Suprapubic skin (tissue), 4 donors: ENCODE results near the gene PTPRJ. TPM values are rescaled to one million over a fixed set of nuclear protein-coding genes. Genes with fewer than 3 reads are reported as not detected.

ENCODE experiments used
- DNase-seq, 2 donors: peaks; one replicate each; pipeline ENCODE4 v3.0.0-alpha.2; 2019; ENCODE audit warnings: low spot score in 2 of 2
- H3K27ac ChIP-seq: fragments of 200-600 bp; sonication (generic); one replicate; pipeline ENCODE4 v1.5.1; 2019
- H3K27me3 ChIP-seq: fragments of 200-600 bp; sonication (generic); one replicate; pipeline ENCODE4 v1.5.1; 2019
- H3K36me3 ChIP-seq: fragments of 200-600 bp; sonication (generic); one replicate; pipeline ENCODE4 v1.5.1; 2019
- H3K4me1 ChIP-seq: fragments of 200-600 bp; sonication (generic); one replicate; pipeline ENCODE4 v1.5.1; 2019
- H3K4me3 ChIP-seq: fragments of 200-600 bp; sonication (generic); one replicate; pipeline ENCODE4 v1.5.1; 2019; ENCODE audit warnings: mild to moderate bottlenecking
- H3K9me3 ChIP-seq: fragments of 200-600 bp; sonication (generic); one replicate; pipeline ENCODE4 v1.5.1; 2019
- CTCF ChIP-seq, 2 donors: fragments of 200-600 bp in 1 of 2; fragments of 450-650 bp in 1 of 2; sonication (generic) in 1 of 2; IDR thresholded peaks; one replicate each; pipeline ENCODE4 v1.5.1; 2016 to 2019; ENCODE audit warnings: antibody characterized with exemption in 2 of 2, mild to moderate bottlenecking in 1 of 2, moderate library complexity in 1 of 2
- EP300 ChIP-seq: sonication (generic); formaldehyde crosslinking; IDR thresholded peaks from one replicate; pipeline ENCODE4 v1.6.1; 2017; ENCODE audit warnings: antibody characterized with exemption
- POLR2A ChIP-seq, 2 donors: fragments of 450-650 bp; IDR thresholded peaks; one replicate each; pipeline ENCODE4 v1.6.1; 2017; ENCODE audit warnings: antibody characterized with exemption in 2 of 2, mild to moderate bottlenecking in 2 of 2, moderate library complexity in 2 of 2
- POLR2AphosphoS5 ChIP-seq, 3 donors: sonication (generic); formaldehyde crosslinking; IDR thresholded peaks; one replicate each; pipeline ENCODE4 v1.6.1; 2017; ENCODE audit warnings: antibody characterized with exemption in 3 of 3
- WGBS: methylation state at CpG from one replicate; pipeline ENCODE4 v1.1.5; 2018; 5-methylcytosine and 5-hydroxymethylcytosine counted together
- total RNA-seq, 4 donors: library from RNA; depleted of rRNA; stranded (reverse); fragments of >200 nt; gene quantifications; one replicate each; pipeline ENCODE4 v1.1.0, GENCODE V29; 2016

The PTPRJ gene
- total RNA-seq, 4 donors from 2014 or later = 4.0 to 15.5 (median 13.1) TPM

- Histone ChIP-seq H3K36me3 (no peaks in the 10 kb centered on the region), H3K9me3 (no peaks in the 10 kb centered on the region), H3K27ac (no peak overlapping the region), H3K4me3 (no peak overlapping the region), H3K27me3 (no peaks in the 10 kb centered on the region), H3K4me1 (no peaks in the 10 kb centered on the region)
- 75% methylated on average over 3 of the region's 3 CpGs for WGBS
- no peak for DNase-seq
- TF ChIP-seq POLR2A (IDR thresholded peaks at IDR 0.05) (no peak), EP300 (no peak), POLR2AphosphoS5 (IDR thresholded peaks at IDR 0.05) (no peak), CTCF (IDR thresholded peaks at IDR 0.05) (no peak)
Measured at GRCh38 chr11:48074425-48075181, 94.2 kb downstream of the PTPRJ start.

GRCh38 chr11:48075637-48076036 is 95.3 kb downstream of the PTPRJ start:
- no peaks in the 10 kb centered on the region for H3K36me3 ChIP-seq
- no peak for DNase-seq
- H3K27me3 ChIP-seq = no peaks in the 10 kb centered on the region
- no peak for TF ChIP-seq POLR2A (IDR thresholded peaks at IDR 0.05)
- TF ChIP-seq EP300 = no peak
- TF ChIP-seq POLR2AphosphoS5 (IDR thresholded peaks at IDR 0.05) = no peak
- TF ChIP-seq CTCF (IDR thresholded peaks at IDR 0.05) = no peak
- no peaks in the 10 kb centered on the region for H3K9me3 ChIP-seq
- H3K4me3 ChIP-seq = no peak overlapping the region
- H3K4me1 ChIP-seq = peaks cover 5% of the 10 kb centered on the region
- H3K27ac ChIP-seq = no peak overlapping the region
- WGBS = 96% methylated on average over 7 of the region's 7 CpGs

- no peaks in the 10 kb centered on the region for H3K9me3 ChIP-seq
- peaks cover 14% of the 10 kb centered on the region for H3K4me1 ChIP-seq
- H3K27me3 ChIP-seq = no peaks in the 10 kb centered on the region
- H3K27ac ChIP-seq = no peak overlapping the region
- H3K4me3 ChIP-seq = no peak overlapping the region
- DNase-seq = no peak
- TF ChIP-seq EP300 = no peak
- no peak for TF ChIP-seq POLR2AphosphoS5 (IDR thresholded peaks at IDR 0.05)
- 86% methylated on average over 6 of the region's 6 CpGs for WGBS
- no peaks in the 10 kb centered on the region for H3K36me3 ChIP-seq
Measured at GRCh38 chr11:48077251-48077650, 96.9 kb downstream of the PTPRJ start.

DNA sequence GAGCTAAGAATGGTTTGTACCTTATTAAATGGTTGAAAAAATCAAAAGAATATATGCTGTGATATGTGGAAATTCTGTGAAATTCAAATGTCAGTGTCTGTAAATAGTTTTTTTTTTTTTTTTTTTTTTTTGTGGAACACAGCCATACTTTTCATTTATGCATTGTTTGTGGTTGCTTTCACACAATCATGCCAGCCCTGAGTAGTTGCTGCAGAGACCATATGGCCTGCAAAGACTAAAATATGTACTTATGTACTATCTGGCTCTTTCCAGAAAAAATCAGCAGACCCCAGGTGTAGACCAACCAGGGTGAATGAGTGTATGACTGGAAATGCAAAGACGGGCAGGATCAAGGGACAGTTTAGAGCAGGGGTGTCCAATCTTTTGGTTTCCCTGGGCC is 98.3 kb downstream of the PTPRJ start:
- WGBS = 100% methylated on average over 1 of the region's 1 CpG
- H3K9me3 ChIP-seq = no peaks in the 10 kb centered on the region

DNA sequence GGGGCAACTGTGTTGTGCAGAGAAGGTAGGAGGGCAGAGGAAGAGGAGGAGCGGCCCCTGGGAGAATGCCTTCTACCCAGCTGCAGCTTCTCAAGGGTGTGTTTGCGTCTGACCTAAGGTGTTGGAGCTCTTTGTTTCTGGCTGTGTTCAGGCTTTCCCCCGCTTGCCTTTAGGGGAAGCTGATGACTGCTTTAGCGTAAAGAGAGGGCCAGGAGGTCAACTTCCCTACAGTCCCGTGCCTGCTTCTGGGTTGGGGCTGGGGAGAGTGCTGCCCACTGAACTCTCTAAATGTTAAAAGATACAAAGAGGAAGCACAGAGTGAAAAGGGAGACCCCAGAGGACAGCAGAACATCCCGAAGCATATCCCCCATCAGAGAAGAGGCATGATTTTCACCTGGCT is 99.2 kb downstream of the PTPRJ start:
- Histone ChIP-seq H3K27ac (no peak overlapping the region), H3K27me3 (no peaks in the 10 kb centered on the region), H3K9me3 (no peaks in the 10 kb centered on the region), H3K36me3 (no peaks in the 10 kb centered on the region), H3K4me3 (no peak overlapping the region), H3K4me1 (peaks cover 14% of the 10 kb centered on the region)
- TF ChIP-seq POLR2AphosphoS5 (IDR thresholded peaks at IDR 0.05) (no peak), EP300 (no peak), CTCF (IDR thresholded peaks at IDR 0.05) (no peak), POLR2A (IDR thresholded peaks at IDR 0.05) (no peak)
- no peak for DNase-seq
- WGBS = 87% methylated on average over 6 of the region's 6 CpGs

More for the DNA sequence above, 98.3 kb downstream of the PTPRJ start:
- no peaks in the 10 kb centered on the region for H3K27me3 ChIP-seq
- peaks cover 14% of the 10 kb centered on the region for H3K4me1 ChIP-seq
- no peak overlapping the region for H3K4me3 ChIP-seq
- H3K36me3 ChIP-seq = no peaks in the 10 kb centered on the region
- TF ChIP-seq EP300 = no peak
- TF ChIP-seq POLR2AphosphoS5 (IDR thresholded peaks at IDR 0.05) = no peak
- no peak for TF ChIP-seq POLR2A (IDR thresholded peaks at IDR 0.05)
- no peak for TF ChIP-seq CTCF (IDR thresholded peaks at IDR 0.05)
- DNase-seq = no peak
- no peak overlapping the region for H3K27ac ChIP-seq
